Spinal cord (tissue), 10 donors: Measurements from ENCODE around the gene CIAO2B. TPM values are rescaled to one million over a fixed set of nuclear protein-coding genes. Genes with fewer than 3 reads are reported as not detected.

Experiments
- DNase-seq, 6 donors: peaks; one replicate each; pipeline versions ENCODE4 v3.0.0 to v3.0.0-alpha.2; 2013 to 2015; ENCODE audit warnings: low spot score in 6 of 6, low read depth in 4 of 6
- H3K27ac ChIP-seq: one replicate; pipeline ENCODE4 v1.5.1; 2013; ENCODE audit warnings: low read depth, low read length, control low read depth
- H3K27me3 ChIP-seq: one replicate; pipeline ENCODE4 v1.6.1; 2013; ENCODE audit warnings: low read length; ENCODE audit not compliant: control insufficient read depth, insufficient read depth
- H3K36me3 ChIP-seq: one replicate; pipeline ENCODE4 v1.6.1; 2013; ENCODE audit warnings: low read length; ENCODE audit not compliant: control insufficient read depth, insufficient read depth
- H3K4me1 ChIP-seq: one replicate; pipeline ENCODE4 v1.6.1; 2013; ENCODE audit warnings: low read length; ENCODE audit not compliant: control insufficient read depth, insufficient read depth
- H3K4me3 ChIP-seq: one replicate; pipeline ENCODE4 v1.5.1; 2013; ENCODE audit warnings: low read depth, low read length, control low read depth
- H3K9me3 ChIP-seq: one replicate; pipeline ENCODE4 v1.6.1; 2013; ENCODE audit warnings: low read length; ENCODE audit not compliant: control insufficient read depth, insufficient read depth
- WGBS: methylation state at CpG from one replicate; pipeline ENCODE4 v1.1.5; 2013; ENCODE audit warnings: missing lambda C conversion rate; ENCODE audit not compliant: insufficient coverage; 5-methylcytosine and 5-hydroxymethylcytosine counted together
- polyA plus RNA-seq, 2 donors: library from polyadenylated mRNA; unstranded; fragments of 120-200 nt; gene quantifications; one replicate each; pipeline ENCODE4 v1.2.1, GENCODE V29; 2013; ENCODE audit not compliant: insufficient read length in 2 of 2
- total RNA-seq, 2 donors: library from RNA; depleted of rRNA in 1 of 2; stranded (reverse); fragments of 120-200 nt in 1 of 2; fragments of >200 nt in 1 of 2; gene quantifications; one replicate each; pipeline versions ENCODE4 v1.2.3 to v1.2.4, GENCODE V29; 2013 to 2014
- donor health status: healthy.

Gene CIAO2B
- total and polyA plus RNA-seq, 4 donors = 52.7 to 138 (median 127) TPM

- H3K36me3 ChIP-seq = peaks cover 7% of the 10 kb centered on the region
- H3K27me3 ChIP-seq = peaks cover 26% of the 10 kb centered on the region
- H3K4me1 ChIP-seq = peaks cover 11% of the 10 kb centered on the region
- H3K27ac ChIP-seq = no peak overlapping the region
- 88% methylated on average over 6 of the region's 6 CpGs for WGBS
- no peak for DNase-seq
- H3K9me3 ChIP-seq = no peaks in the 10 kb centered on the region
- no peak overlapping the region for H3K4me3 ChIP-seq
Measured at GRCh38 chr16:66918355-66918754, 15.8 kb downstream of the CIAO2B start.

- Histone ChIP-seq H3K27me3 (peaks cover 20% of the 10 kb centered on the region), H3K36me3 (peaks cover 7% of the 10 kb centered on the region), H3K4me3 (no peak overlapping the region), H3K27ac (no peak overlapping the region), H3K9me3 (no peaks in the 10 kb centered on the region), H3K4me1 (peaks cover 5% of the 10 kb centered on the region)
- DNase-seq = no peak
- WGBS = 85% methylated on average over 8 of the region's 9 CpGs
Measured at GRCh38 chr16:66917741-66918140, 16.5 kb downstream of the CIAO2B start.

- H3K27me3 ChIP-seq = peaks cover 12% of the 10 kb centered on the region
- 84% methylated on average over 6 of the region's 6 CpGs for WGBS
Measured at GRCh38 chr16:66916518-66916917, 17.7 kb downstream of the CIAO2B start.

GRCh38 chr16:66915041-66915440, 19.2 kb downstream of the CIAO2B start:
- Histone ChIP-seq H3K9me3 (no peaks in the 10 kb centered on the region), H3K4me3 (no peak overlapping the region), H3K36me3 (no peaks in the 10 kb centered on the region), H3K27ac (no peak overlapping the region), H3K4me1 (peaks cover 3% of the 10 kb centered on the region), H3K27me3 (peaks cover 7% of the 10 kb centered on the region)
- 82% methylated on average over 3 of the region's 7 CpGs for WGBS
- DNase-seq = no peak

More at GRCh38 chr16:66916518-66916917, 17.7 kb downstream of the CIAO2B start:
- peaks cover 1% of the 10 kb centered on the region for H3K36me3 ChIP-seq
- peaks cover 5% of the 10 kb centered on the region for H3K4me1 ChIP-seq
- no peak overlapping the region for H3K4me3 ChIP-seq
- no peaks in the 10 kb centered on the region for H3K9me3 ChIP-seq
- H3K27ac ChIP-seq = no peak overlapping the region
- no peak for DNase-seq

GRCh38 chr16:66914541-66914940, 19.7 kb downstream of the CIAO2B start:
- Histone ChIP-seq H3K36me3 (no peaks in the 10 kb centered on the region), H3K4me3 (no peak overlapping the region), H3K9me3 (no peaks in the 10 kb centered on the region), H3K27me3 (peaks cover 3% of the 10 kb centered on the region), H3K4me1 (no peaks in the 10 kb centered on the region), H3K27ac (no peak overlapping the region)
- WGBS = 99% methylated on average over 5 of the region's 7 CpGs
- no peak for DNase-seq

- H3K27me3 ChIP-seq = peaks cover 3% of the 10 kb centered on the region
- no peak for DNase-seq
- no peaks in the 10 kb centered on the region for H3K36me3 ChIP-seq
- no peak overlapping the region for H3K27ac ChIP-seq
- 50% methylated on average over 2 of the region's 4 CpGs for WGBS
- H3K9me3 ChIP-seq = no peaks in the 10 kb centered on the region
- no peaks in the 10 kb centered on the region for H3K4me1 ChIP-seq
- no peak overlapping the region for H3K4me3 ChIP-seq
Measured at GRCh38 chr16:66913711-66914110, 20.5 kb downstream of the CIAO2B start.

- Histone ChIP-seq H3K27me3 (peaks cover 3% of the 10 kb centered on the region), H3K9me3 (no peaks in the 10 kb centered on the region), H3K36me3 (no peaks in the 10 kb centered on the region), H3K27ac (no peak overlapping the region), H3K4me3 (no peak overlapping the region), H3K4me1 (no peaks in the 10 kb centered on the region)
- WGBS = 18% methylated on average over 6 of the region's 10 CpGs
- no peak for DNase-seq
Measured at GRCh38 chr16:66913081-66913480, 21.1 kb downstream of the CIAO2B start.

GRCh38 chr16:66911801-66912200, 22.4 kb downstream of the CIAO2B start:
- Histone ChIP-seq H3K36me3 (no peaks in the 10 kb centered on the region), H3K4me1 (no peaks in the 10 kb centered on the region), H3K9me3 (no peaks in the 10 kb centered on the region), H3K27ac (no peak overlapping the region), H3K27me3 (no peaks in the 10 kb centered on the region), H3K4me3 (no peak overlapping the region)
- 92% methylated on average over 8 of the region's 8 CpGs for WGBS
- no peak for DNase-seq

GRCh38 chr16:66911112-66911511, 23.1 kb downstream of the CIAO2B start:
- Histone ChIP-seq H3K9me3 (no peaks in the 10 kb centered on the region), H3K36me3 (no peaks in the 10 kb centered on the region), H3K4me1 (no peaks in the 10 kb centered on the region), H3K4me3 (no peak overlapping the region), H3K27ac (no peak overlapping the region), H3K27me3 (no peaks in the 10 kb centered on the region)
- no peak for DNase-seq
- 81% methylated on average over 5 of the region's 5 CpGs for WGBS

GRCh38 chr16:66910175-66910940, 23.8 kb downstream of the CIAO2B start:
- Histone ChIP-seq H3K9me3 (no peaks in the 10 kb centered on the region), H3K4me1 (peaks cover 3% of the 10 kb centered on the region), H3K27me3 (no peaks in the 10 kb centered on the region), H3K27ac (no peak overlapping the region), H3K4me3 (no peak overlapping the region), H3K36me3 (no peaks in the 10 kb centered on the region)
- 84% methylated on average over 13 of the region's 14 CpGs for WGBS
- no peak for DNase-seq
